WERI-Rb-1 (cell line): ENCODE results near the gene CLIC5.

Source experiments
- DNase-seq: peaks from one replicate; pipeline ENCODE4 v3.0.0-alpha.2; 2020
- H3K27ac ChIP-seq: fragments of 250-450 bp; sonication (Bioruptor Pico); 2 replicates; pipeline ENCODE4 v1.5.1; 2020; ENCODE audit warnings: mild to moderate bottlenecking, moderate library complexity
- H3K27me3 ChIP-seq: fragments of 250-450 bp; sonication (Bioruptor Pico); 2 replicates; pipeline ENCODE4 v1.5.1; 2021; ENCODE audit warnings: mild to moderate bottlenecking, low read depth, moderate library complexity; ENCODE audit not compliant: insufficient read depth, severe bottlenecking
- H3K36me3 ChIP-seq: fragments of 250-450 bp; sonication (Bioruptor Pico); 2 replicates; pipeline ENCODE4 v1.5.1; 2020; ENCODE audit warnings: mild to moderate bottlenecking, moderate library complexity
- H3K4me3 ChIP-seq: 2 replicates; pipeline ENCODE4 v1.5.1; 2011; ENCODE audit warnings: low read depth, mild to moderate bottlenecking, control low read depth, low read length
- H3K9me3 ChIP-seq: fragments of 250-450 bp; sonication (Bioruptor Pico); 2 replicates; pipeline ENCODE4 v1.5.1; 2021; ENCODE audit warnings: mild to moderate bottlenecking, moderate library complexity; ENCODE audit not compliant: severe bottlenecking
- CTCF ChIP-seq: IDR thresholded peaks from 2 replicates; pipeline ENCODE4 v1.5.1; 2011; ENCODE audit warnings: low read depth, mild to moderate bottlenecking, control low read depth, inconsistent platforms, low read length

Gene CLIC5

DNA sequence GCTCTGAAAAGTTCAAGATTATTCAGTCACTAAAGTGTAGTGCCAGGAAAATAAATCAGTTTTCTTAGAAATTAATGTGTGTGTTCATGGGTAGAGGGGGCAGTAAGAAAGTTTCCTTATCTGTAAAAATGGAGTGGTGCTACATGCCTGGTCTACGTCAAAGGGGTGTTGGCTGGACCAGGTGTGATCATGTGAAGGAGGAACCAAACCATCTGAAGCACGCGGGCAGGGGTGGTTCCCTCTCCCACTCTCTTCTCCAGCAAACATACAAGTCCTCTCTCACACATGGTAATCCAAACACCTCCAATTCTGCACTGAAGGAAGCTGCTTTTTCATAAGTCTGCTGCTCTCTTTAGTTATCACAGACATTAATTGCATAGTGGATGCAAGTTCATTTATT is 63.1 kb downstream of the CLIC5 start:
- no peak for DNase-seq
- no peaks in the 10 kb centered on the region for H3K36me3 ChIP-seq
- no peak overlapping the region for H3K27ac ChIP-seq
- TF ChIP-seq CTCF, result no peak
- H3K27me3 ChIP-seq, result no peaks in the 10 kb centered on the region
- H3K9me3 ChIP-seq, result no peaks in the 10 kb centered on the region
- H3K4me3 ChIP-seq, result no peak overlapping the region

DNA sequence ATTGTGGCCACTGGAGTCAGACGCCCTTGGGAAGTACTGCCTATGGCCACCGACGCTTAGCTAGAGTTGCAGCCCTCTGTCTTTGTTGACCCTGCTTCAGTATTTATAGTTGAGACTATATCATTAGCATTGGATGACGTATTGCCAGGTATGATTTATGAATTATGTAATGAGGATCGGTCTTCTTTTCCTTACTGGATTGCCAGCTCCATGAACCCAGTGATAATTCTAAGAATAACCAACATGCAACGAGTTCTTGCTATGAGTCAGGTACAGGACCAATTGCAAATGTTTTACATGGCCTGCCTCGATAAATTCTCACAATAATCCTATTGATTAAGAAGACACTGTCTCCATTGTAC is 63.5 kb downstream of the CLIC5 start:
- Histone ChIP-seq H3K27me3 (no peaks in the 10 kb centered on the region), H3K36me3 (no peaks in the 10 kb centered on the region), H3K9me3 (no peaks in the 10 kb centered on the region), H3K4me3 (no peak overlapping the region), H3K27ac (no peak overlapping the region)
- TF ChIP-seq CTCF, result no peak
- DNase-seq, result no peak

DNA sequence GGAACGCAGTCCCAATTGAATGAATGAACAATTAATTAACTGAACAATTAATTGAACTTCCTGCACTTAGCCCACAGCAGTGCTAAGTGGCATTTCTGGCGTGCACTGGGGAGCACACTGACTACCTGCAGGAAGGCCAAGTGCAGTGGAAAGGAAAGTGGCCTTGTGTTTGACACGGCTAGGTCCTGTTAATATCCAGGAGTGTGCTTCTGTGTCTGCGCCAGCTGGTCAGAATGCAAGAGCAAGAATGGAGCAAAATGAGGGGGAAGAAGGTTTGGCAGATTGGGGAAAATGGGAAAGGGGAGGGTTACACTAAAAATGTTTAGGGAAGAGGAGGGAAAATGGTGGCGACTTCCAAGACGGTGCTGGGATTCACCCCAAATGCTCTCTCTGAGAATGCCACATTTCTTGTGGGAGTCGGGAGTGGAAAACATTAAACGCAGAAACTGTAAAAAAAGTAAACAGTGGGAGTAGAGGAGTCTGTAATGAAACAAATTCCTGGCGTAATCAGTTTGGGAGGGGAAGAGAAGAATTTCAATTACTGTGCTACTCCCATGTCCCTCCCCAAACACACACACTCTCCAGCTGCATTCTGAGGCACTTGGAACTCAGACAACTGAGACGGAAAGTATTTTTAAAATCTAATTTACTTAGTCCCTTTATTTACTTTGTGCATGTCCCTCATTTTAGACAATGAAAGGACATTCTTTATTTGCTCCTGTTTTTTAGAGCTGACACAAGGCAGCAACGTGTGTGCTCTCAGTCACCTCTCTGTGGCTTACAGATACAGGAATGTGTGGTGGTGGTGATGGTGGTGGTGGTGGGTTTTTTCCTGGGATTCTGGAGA is 64.1 kb downstream of the CLIC5 start:
- no peak for TF ChIP-seq CTCF

GRCh38 chr6:45949256-45949655 is 66.4 kb downstream of the CLIC5 start:
- no peaks in the 10 kb centered on the region for H3K9me3 ChIP-seq
- no peak overlapping the region for H3K27ac ChIP-seq
- no peaks in the 10 kb centered on the region for H3K27me3 ChIP-seq
- H3K4me3 ChIP-seq, result no peak overlapping the region
- H3K36me3 ChIP-seq, result no peaks in the 10 kb centered on the region
- no peak for TF ChIP-seq CTCF
- DNase-seq, result no peak

More for the DNA sequence above, 64.1 kb downstream of the CLIC5 start:
- H3K36me3 ChIP-seq, result no peaks in the 10 kb centered on the region
- DNase-seq, result no peak
- H3K27me3 ChIP-seq, result no peaks in the 10 kb centered on the region
- H3K27ac ChIP-seq, result no peak overlapping the region
- no peaks in the 10 kb centered on the region for H3K9me3 ChIP-seq
- H3K4me3 ChIP-seq, result no peak overlapping the region

GRCh38 chr6:45947807-45948206 is 67.9 kb downstream of the CLIC5 start:
- Histone ChIP-seq H3K36me3 (no peaks in the 10 kb centered on the region), H3K4me3 (no peak overlapping the region), H3K27ac (no peak overlapping the region), H3K27me3 (no peaks in the 10 kb centered on the region), H3K9me3 (no peaks in the 10 kb centered on the region)
- no peak for TF ChIP-seq CTCF
- DNase-seq, result no peak

- Histone ChIP-seq H3K27me3 (no peaks in the 10 kb centered on the region), H3K4me3 (no peak overlapping the region), H3K9me3 (no peaks in the 10 kb centered on the region), H3K36me3 (no peaks in the 10 kb centered on the region), H3K27ac (no peak overlapping the region)
- TF ChIP-seq CTCF, result no peak
- no peak for DNase-seq
These were observed 68.8 kb downstream of the CLIC5 start for GRCh38 chr6:45946887-45947286.
